DND-41 (cell line): ENCODE results near the gene RPS6KC1.

Experiments
- EZH2 ChIP-seq: IDR thresholded peaks from 3 replicates; pipeline ENCODE4 v1.6.1; 2012; ENCODE audit warnings: borderline replicate concordance, low read depth, mild to moderate bottlenecking, moderate library complexity, low read length, inconsistent platforms; ENCODE audit not compliant: severe bottlenecking
- TF ChIP-seq, protein P1 (sequence below): IDR thresholded peaks from 2 replicates; pipeline ENCODE4 v1.5.1; 2012; ENCODE audit warnings: borderline replicate concordance, low read length, moderate library complexity, mild to moderate bottlenecking; ENCODE audit not compliant: poor library complexity, severe bottlenecking; ENCODE audit errors: extremely low read depth

DNA sequence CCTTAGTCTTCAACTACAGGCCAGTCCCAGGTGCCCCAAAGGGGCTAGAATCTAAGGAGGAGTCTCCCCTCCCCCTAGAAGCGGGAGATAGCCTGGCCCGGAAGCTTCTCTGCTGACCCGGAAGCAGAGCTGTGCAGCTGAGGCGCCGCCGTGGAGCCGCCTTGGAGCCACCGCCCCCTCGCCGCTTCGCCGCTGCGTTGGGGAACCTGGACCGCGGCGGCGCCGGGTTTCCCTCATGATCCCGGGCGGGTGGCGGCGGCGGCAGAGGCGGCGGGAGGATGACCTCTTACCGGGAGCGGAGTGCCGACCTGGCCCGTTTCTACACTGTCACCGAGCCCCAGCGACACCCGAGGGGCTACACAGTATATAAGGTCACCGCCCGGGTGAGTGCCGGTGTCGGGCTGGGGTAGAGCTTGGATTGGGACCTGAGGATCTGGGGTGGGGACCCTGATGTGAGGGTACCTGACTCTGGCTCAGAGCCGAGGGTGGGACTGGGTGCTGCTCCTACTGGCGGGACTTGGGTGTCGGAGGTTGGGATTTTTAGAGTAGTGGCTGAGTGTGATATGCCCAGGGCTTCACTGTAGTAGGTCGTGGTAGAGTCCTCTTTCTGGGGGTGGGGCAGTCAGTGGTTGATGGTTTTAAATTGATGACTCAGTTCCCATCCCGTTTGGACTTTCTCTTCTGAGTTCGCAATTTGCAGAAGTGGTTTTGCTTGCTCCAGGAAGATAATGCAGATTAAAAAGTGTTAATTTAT lies at the start of gene RPS6KC1:
- TF ChIP-seq, protein P1, sequence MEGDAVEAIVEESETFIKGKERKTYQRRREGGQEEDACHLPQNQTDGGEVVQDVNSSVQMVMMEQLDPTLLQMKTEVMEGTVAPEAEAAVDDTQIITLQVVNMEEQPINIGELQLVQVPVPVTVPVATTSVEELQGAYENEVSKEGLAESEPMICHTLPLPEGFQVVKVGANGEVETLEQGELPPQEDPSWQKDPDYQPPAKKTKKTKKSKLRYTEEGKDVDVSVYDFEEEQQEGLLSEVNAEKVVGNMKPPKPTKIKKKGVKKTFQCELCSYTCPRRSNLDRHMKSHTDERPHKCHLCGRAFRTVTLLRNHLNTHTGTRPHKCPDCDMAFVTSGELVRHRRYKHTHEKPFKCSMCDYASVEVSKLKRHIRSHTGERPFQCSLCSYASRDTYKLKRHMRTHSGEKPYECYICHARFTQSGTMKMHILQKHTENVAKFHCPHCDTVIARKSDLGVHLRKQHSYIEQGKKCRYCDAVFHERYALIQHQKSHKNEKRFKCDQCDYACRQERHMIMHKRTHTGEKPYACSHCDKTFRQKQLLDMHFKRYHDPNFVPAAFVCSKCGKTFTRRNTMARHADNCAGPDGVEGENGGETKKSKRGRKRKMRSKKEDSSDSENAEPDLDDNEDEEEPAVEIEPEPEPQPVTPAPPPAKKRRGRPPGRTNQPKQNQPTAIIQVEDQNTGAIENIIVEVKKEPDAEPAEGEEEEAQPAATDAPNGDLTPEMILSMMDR = peak; percentile 36
- no peak for TF ChIP-seq EZH2
